Kidney (tissue), 14 donors: Measurements from ENCODE around the gene KRTAP10-3. TPM values are rescaled to one million over a fixed set of nuclear protein-coding genes. Genes with fewer than 3 reads are reported as not detected.
"Not testable (repeated sequence)": the region's sequence is repeated elsewhere in the genome, so short reads cannot be mapped to it uniquely, and the experiment has no call there.

Source experiments
- DNase-seq, 5 donors: peaks; one replicate each; pipeline ENCODE4 v3.0.0-alpha.2; 2013 to 2020
- FAIRE-seq: peaks from 2 replicates; lab custom pipeline; 2012; peaks lifted over from hg19 to GRCh38; lab: Jason Lieb, UNC
- H3K27ac ChIP-seq, 2 donors: one replicate each; pipeline ENCODE4 v1.7.0; 2013; ENCODE audit warnings: low read depth in 2 of 2, low read length in 2 of 2, inconsistent platforms in 1 of 2
- H3K27me3 ChIP-seq: one replicate; pipeline ENCODE4 v1.7.1; 2013; ENCODE audit warnings: low read length, inconsistent platforms; ENCODE audit not compliant: control insufficient read depth, insufficient read depth
- H3K36me3 ChIP-seq, 3 donors: one replicate each; pipeline versions ENCODE4 v1.7.0 to v1.7.1; 2013; ENCODE audit warnings: low read length in 3 of 3, control low read depth in 1 of 3, inconsistent platforms in 1 of 3; ENCODE audit not compliant: insufficient read depth in 3 of 3, control insufficient read depth in 2 of 3
- H3K4me1 ChIP-seq, 3 donors: one replicate each; pipeline versions ENCODE4 v1.7.0 to v1.7.1; 2013; ENCODE audit warnings: low read length in 3 of 3, inconsistent platforms in 1 of 3, low read depth in 1 of 3; ENCODE audit not compliant: control insufficient read depth in 2 of 3, insufficient read depth in 2 of 3
- H3K4me3 ChIP-seq, 3 donors: one replicate each; pipeline versions ENCODE4 v1.7.0 to v1.8.1; 2013; ENCODE audit warnings: low read length in 3 of 3, control low read depth in 1 of 3, inconsistent platforms in 1 of 3
- H3K9ac ChIP-seq, 3 donors: one replicate each; pipeline versions ENCODE4 v1.7.0 to v1.7.1; 2013; ENCODE audit warnings: low read length in 3 of 3, control low read depth in 1 of 3, inconsistent platforms in 1 of 3
- H3K9me3 ChIP-seq, 3 donors: one replicate each; pipeline versions ENCODE4 v1.7.0 to v1.7.1; 2013; ENCODE audit warnings: low read length in 3 of 3, control low read depth in 1 of 3, inconsistent platforms in 1 of 3; ENCODE audit not compliant: control insufficient read depth in 2 of 3, insufficient read depth in 1 of 3
- intact Hi-C: fragments of 100-400 bp; cut with DNase I; formaldehyde crosslinking; loops from one replicate; pipeline ENCODE4 v1.11.1; 2022
- polyA plus RNA-seq: library from polyadenylated mRNA; stranded (reverse); fragments of 350-450 nt; fragmentation: Illumina TruSeq; extraction: RNeasy Lipid Tissue Mini Kit (QIAGEN cat#74804); gene quantifications from one replicate; pipeline ENCODE4 v1.2.3, GENCODE V29; 2014; ENCODE audit warnings: low read depth, low replicate concordance; ENCODE audit not compliant: insufficient read depth
- total RNA-seq: library from RNA; stranded (reverse); fragmentation: NEBNext Ultra II Directional; extraction: Animal tissue kit (Norgen Biotek cat#: 25700); gene quantifications from one replicate; pipeline ENCODE4 v1.2.1, GENCODE V29; 2021
- TF ChIP-seq, protein P1 (sequence below): IDR thresholded peaks from 3 replicates; pipeline ENCODE4 v1.5.1; 2012; ENCODE audit warnings: mild to moderate bottlenecking, moderate library complexity, borderline replicate concordance; ENCODE audit not compliant: insufficient read depth; ENCODE audit errors: extremely low read depth
- donor health status: control.
- donor health status: control.
- donor health status: control.
- donor health status: control.
- donor health status: control.
- donor health status: DM: yes; HTN: yes; CAD: no.
- donor health status: Normal renal cell carcinoma (clear cell type).

The KRTAP10-3 gene
- total and polyA plus RNA-seq, 2 donors from 2014 or later = not detected

DNA sequence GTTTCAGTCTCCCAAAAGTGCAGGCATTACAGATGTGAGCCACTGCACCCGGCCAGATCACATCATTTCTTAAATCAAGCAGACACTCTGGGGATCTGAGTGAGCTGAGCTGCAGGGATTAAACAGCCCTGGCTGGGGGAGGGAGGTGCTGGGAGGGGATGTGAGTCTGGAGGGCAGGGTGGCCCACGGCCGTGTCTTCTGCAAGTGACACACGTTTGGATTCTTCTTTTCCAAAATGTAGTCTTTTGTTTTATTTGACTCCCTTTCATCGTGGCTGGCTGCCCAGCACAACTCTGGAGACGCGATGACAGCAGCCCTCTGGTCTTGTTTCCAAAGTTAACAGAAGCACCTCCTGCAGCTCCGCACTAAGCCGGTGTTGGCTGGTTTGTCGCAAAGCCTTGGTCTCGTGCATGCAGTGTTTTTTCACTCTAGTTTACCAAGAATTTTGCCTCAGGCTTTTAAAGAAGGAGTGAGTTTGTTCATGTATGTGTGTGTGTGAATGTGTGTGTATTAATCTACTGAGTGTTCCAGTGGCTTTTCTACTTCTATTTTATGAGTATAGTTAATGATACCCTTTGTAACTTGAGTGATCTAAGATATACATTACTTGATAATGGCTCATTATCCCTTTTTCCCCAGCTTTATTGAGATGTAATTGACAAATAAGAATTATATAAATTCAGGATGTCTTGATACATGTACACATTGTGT is 24.6 kb upstream of the KRTAP10-3 start:
- H3K9me3 ChIP-seq = peaks cover 0 to 2% (median 0%) of the 10 kb centered on the region in 3 donors
- peak in 3 of 5 donors; percentile 57 to 78 (median 61) for DNase-seq
- no peak for FAIRE-seq

DNA sequence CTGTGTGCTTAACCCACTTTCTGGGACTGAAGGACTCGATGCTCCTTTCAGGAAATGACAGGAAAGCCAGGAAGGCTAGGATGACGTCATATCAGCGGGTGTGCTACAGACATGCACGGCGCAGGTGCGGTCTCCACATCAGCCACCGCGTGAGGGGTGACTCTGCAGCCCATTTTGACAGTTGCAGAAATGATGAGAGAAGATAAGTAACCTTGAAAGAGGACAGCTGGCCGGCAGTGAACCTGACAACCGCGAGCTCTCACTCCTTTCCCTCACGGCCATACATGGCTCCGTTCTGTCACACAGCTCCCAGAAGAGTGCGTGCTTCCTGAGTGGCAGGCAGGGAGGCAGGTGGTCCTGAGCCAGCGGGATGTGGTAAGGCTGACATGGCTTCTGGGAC is 23.5 kb upstream of the KRTAP10-3 start:
- no peak for DNase-seq
- Histone ChIP-seq H3K27ac (no peak overlapping the region), H3K4me1 (no peaks in the 10 kb centered on the region), H3K4me3 (no peak overlapping the region), H3K36me3 (no peaks in the 10 kb centered on the region), H3K9me3 (peaks cover 0 to 5% (median 4%) of the 10 kb centered on the region in 3 donors), H3K9ac (no peak overlapping the region), H3K27me3 (no peaks in the 10 kb centered on the region)
- intact Hi-C loops = no loop called here
- TF ChIP-seq, protein P1, sequence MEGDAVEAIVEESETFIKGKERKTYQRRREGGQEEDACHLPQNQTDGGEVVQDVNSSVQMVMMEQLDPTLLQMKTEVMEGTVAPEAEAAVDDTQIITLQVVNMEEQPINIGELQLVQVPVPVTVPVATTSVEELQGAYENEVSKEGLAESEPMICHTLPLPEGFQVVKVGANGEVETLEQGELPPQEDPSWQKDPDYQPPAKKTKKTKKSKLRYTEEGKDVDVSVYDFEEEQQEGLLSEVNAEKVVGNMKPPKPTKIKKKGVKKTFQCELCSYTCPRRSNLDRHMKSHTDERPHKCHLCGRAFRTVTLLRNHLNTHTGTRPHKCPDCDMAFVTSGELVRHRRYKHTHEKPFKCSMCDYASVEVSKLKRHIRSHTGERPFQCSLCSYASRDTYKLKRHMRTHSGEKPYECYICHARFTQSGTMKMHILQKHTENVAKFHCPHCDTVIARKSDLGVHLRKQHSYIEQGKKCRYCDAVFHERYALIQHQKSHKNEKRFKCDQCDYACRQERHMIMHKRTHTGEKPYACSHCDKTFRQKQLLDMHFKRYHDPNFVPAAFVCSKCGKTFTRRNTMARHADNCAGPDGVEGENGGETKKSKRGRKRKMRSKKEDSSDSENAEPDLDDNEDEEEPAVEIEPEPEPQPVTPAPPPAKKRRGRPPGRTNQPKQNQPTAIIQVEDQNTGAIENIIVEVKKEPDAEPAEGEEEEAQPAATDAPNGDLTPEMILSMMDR = no peak
- no peak for FAIRE-seq

More for the DNA sequence above, 24.6 kb upstream of the KRTAP10-3 start:
- H3K27ac ChIP-seq = no peak overlapping the region
- no peak overlapping the region for H3K4me3 ChIP-seq
- no peaks in the 10 kb centered on the region for H3K27me3 ChIP-seq
- H3K36me3 ChIP-seq = no peaks in the 10 kb centered on the region
- intact Hi-C loops = no loop called here
- TF ChIP-seq, protein P1 = no peak
- no peaks in the 10 kb centered on the region for H3K4me1 ChIP-seq
- no peak overlapping the region for H3K9ac ChIP-seq

DNA sequence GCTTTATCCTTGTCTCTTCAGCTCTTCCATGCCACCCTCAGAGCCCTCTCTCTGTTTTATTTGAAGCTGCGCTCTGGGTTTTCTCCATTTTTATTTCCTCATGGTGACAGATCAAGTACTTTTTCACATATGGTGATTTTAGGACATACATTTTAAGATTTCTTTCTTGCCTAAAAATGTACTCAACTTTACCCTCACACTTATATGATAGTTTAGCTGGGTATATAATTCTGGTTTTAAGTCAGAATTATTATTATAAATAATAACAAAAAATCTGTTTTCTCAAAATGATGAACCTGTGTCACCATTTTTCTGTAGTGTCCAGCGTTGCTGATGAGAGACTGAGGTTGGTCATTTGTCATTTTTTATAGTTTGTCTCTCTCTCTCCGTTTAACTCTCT is 22.6 kb upstream of the KRTAP10-3 start:
- Histone ChIP-seq H3K9me3 (peaks cover 0 to 10% (median 4%) of the 10 kb centered on the region in 3 donors), H3K4me3 (no peak overlapping the region), H3K36me3 (no peaks in the 10 kb centered on the region), H3K27me3 (no peaks in the 10 kb centered on the region), H3K9ac (no peak overlapping the region), H3K27ac (no peak overlapping the region), H3K4me1 (no peaks in the 10 kb centered on the region)
- intact Hi-C loops = no loop called here
- TF ChIP-seq, protein P1 = no peak
- no peak for FAIRE-seq
- DNase-seq = no peak

DNA sequence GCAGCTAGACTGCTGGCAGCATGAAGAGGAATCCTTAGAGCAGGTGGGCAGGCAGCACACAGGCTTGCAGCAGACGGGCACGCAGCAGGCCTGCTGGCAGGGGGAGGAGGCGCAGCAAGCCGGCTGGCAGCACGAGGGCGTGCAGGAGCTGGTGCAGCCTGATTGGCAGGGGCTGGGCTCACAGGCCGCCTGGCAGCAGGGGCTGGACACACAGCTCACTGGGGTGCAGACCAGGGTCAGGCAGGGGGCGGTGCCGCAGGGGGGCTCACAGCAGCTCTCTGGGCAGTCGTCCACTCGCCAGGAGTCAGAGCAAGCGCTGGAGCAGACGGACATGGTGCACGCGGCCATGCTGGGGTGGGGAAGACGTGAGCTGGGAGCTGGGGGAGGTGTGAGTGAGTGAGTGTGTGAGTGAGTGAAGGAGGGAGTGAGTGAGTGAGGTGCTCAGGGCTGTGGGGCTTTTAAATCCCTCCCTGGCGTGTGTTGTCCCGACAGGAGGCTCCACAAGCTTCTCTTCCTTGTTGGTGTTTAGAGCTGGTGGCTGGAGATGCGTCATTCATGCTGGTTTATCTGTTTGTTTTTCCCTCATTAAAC is 21.7 kb upstream of the KRTAP10-3 start, which contains the start of gene KRTAP10-5:
KRTAP10-5 (minus strand) TSS at position 374 of the 591 bp plus-strand sequence; CDS start at position 348, 26 bp downstream.
- H3K36me3 ChIP-seq, H3K4me3 ChIP-seq, DNase-seq, H3K4me1 ChIP-seq, intact Hi-C loops, H3K27ac ChIP-seq, FAIRE-seq, H3K9ac ChIP-seq, H3K27me3 ChIP-seq, H3K9me3 ChIP-seq: not testable (repeated sequence)
